GM19328 (cell line): Measurements from ENCODE around the gene GPR34.
A peak's percentile ranks its signal among the peaks of the same experiment; 100 is the strongest.
"Not testable (repeated sequence)": the region's sequence is repeated elsewhere in the genome, so short reads cannot be mapped to it uniquely, and the experiment has no call there.

Source experiments
- ATAC-seq: cut with Tn5 transposase; IDR thresholded peaks from one replicate; pipeline ENCODE4 v1.9.1; 2021; ENCODE audit warnings: mild to moderate bottlenecking, moderate library complexity; ENCODE audit not compliant: unreplicated experiment

GPR34 gene

GRCh38 chrX:41692162-41692749 lies 3.5 kb downstream of the GPR34 start:
- ATAC-seq = no peak

- no peak for ATAC-seq
Measured at GRCh38 chrX:41693024-41693423, 4.3 kb downstream of the GPR34 start.

DNA sequence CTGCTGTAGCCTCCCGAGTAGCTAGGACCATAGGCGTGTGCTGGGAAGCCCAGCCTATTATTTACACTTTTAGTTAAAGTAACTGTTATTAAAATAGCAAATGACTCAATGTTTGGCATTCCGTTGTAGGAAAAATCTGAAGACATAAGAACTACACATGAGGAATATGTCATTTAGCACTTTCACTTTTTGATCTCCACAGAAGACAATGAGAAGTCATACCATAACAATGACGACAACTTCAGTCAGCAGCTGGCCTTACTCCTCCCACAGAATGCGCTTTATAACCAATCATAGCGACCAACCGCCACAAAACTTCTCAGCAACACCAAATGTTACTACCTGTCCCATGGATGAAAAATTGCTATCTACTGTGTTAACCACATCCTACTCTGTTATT lies 6.7 kb downstream of the GPR34 start:
- no peak for ATAC-seq

GRCh38 chrX:41703574-41704029 lies 14.8 kb downstream of the GPR34 start:
- no peak for ATAC-seq

GRCh38 chrX:41705042-41705441 lies 16.3 kb downstream of the GPR34 start:
- ATAC-seq = no peak

DNA sequence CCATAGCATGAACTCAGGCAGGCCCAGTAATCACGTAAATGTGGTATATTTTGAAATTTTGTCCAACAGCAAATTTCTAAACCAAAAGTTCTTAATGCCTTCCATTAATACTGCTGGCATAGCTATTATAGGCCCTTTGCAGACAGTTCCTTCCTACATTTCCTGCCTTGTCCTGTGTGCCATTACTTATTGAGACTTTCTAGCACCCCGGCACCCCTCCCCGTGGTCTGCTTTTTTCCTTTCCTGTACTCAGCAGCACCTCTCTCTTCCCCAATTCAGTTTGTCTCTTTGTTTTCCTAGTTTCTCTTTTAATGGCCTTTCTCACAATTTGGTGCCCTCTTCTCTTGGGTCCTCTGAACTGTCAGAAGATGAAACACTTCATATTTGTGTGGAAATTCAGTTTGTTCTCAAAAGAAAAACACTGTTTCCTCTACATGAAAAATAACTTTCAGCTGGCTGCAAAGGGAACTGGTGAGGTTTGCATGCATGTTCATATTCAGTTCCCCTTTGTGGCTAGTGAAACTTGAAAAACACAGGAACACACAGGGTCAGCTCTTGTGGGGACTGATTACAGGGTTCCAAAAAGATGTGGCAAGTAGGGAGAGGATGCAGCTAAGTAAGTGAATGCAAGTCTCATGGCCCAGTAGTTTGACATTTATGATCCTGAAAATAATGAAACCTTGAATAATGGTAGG lies 17.1 kb downstream of the GPR34 start:
- ATAC-seq = peak; percentile 87

DNA sequence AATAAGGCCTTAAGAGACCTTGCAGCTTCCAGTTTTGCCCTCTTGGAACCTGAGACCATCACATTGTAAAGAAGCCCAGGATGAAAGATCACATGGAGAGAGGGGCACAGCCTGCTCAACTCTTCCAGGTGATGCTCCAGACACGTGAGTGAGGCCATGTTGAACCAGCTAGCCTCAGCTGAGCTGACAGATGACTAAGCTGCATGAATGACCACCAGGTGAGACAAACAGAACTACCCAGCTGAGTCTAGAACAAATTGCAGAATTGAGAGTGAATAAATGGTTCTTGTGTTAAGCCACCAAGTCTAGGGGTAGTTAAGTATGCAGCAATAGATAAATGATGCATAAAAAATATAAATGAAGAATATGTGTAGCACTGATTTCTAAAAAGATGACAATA lies 18.4 kb downstream of the GPR34 start:
- no peak for ATAC-seq

GRCh38 chrX:41708486-41708885 lies 19.7 kb downstream of the GPR34 start:
- no peak for ATAC-seq

GRCh38 chrX:41711021-41711667 lies 22.4 kb downstream of the GPR34 start:
- ATAC-seq = no peak

DNA sequence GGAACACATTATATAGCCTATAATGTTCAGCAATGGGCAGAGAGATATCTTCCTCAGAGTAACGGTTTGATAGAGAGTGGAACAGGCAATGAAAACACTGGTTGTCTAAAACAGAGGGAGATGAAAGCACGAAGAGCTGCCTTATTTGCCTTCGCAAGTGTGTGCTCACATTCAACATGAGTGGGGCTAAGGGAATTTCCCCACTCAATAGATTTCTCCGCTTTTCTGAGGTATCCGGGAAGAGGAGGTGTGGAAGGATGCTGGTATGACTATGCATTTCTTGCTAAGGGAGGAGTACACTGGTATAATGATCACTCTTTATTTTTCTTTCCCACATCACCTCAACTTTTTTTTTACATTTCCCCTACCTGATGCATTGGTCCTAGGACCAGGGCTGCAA lies 27.4 kb downstream of the GPR34 start:
- ATAC-seq = no peak

DNA sequence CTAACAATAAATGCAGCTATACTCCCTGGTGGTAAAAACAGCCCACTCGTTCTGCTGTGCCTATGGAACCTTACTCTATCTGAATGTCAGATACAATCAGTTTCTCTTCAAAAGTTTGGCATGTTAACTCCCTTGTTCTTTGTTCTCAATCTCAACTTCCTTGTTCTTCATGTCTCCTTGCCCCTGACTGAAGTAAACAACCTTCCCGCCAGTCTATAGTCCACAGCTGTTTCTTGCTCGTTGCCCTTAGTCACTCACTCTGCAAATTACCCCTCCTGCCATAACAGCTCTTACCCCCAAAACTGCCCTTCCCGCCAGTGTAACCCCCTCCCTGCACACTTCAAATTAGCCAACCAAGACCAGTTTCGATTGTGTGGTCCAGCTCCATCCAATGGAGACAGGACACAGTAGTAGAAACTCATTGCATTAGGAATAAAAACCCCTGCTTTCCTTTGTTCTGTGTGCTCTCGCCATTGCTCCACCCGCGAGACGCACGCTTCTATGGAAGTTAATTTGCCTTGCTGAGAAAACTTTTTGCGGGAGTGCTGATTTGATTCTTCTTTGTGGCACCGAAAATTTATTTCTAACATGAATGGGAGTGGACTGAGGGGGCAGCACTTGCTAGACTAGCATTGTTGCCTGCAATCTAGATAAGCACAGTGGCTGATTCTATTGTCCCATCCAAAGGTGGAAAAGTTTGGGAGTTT lies 28.1 kb downstream of the GPR34 start:
- no peak for ATAC-seq

GRCh38 chrX:41718481-41719235 lies 29.9 kb downstream of the GPR34 start:
- ATAC-seq = no peak

GRCh38 chrX:41719610-41720009 lies 30.8 kb downstream of the GPR34 start:
- ATAC-seq = not testable (repeated sequence)

- ATAC-seq = peak; percentile 79
Measured at GRCh38 chrX:41720125-41720779, 31.5 kb downstream of the GPR34 start.

DNA sequence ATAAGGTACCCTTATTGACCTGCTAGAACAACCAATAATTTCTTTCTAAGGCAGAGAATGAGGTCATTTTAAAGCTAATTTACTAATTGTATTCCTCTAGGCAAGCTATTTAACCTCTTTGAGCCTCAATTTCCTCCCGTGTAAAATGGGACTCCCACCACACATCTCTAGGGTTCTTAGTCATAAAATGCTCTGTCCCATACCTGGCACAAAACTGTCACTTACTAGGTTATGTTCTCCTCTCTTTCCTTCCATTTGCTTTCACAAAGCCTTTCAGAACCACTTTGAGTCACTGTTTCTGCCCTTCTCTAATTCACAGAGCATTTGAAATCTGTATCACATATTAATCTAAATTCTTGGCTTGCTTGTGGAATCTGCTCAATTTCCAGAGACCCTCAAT lies 32.8 kb downstream of the GPR34 start:
- no peak for ATAC-seq

GRCh38 chrX:41722214-41722613 lies 33.4 kb downstream of the GPR34 start:
- ATAC-seq = no peak

DNA sequence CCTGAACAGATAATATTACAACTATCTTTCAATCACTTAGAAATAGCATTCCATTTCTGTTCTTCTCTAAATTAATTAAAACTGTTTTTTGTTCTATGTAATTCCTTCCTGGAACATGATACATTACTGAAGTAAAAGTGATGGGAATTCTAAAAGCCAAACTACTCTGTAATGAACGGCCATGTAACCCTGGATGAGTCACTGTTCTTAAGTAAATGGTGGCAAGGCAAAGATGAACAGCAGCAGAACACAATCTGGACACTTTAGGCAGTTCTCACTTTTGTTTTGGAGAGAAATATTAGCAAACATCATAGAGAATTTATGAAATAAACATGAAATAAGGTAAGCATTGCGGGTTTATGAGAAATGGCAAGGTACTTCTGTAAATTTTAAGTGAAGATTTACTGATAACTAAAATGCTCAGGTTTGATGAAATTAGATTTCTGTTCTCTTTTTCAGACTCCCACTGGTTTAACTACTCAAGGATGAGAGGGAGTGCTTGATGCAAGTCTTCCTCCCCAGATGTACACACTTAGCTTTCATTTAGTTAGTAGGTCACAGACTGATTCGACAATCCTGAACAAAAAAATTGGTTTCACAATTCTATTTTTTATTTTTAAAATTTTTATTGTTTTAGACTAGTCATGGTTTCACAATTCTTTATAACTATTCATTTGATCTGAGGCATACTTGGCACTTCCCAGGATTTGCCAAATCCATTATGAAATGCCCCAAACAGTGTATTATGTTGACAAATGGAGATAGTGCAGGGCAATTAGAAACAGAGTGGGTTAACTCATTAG lies 34.2 kb downstream of the GPR34 start:
- ATAC-seq = no peak

DNA sequence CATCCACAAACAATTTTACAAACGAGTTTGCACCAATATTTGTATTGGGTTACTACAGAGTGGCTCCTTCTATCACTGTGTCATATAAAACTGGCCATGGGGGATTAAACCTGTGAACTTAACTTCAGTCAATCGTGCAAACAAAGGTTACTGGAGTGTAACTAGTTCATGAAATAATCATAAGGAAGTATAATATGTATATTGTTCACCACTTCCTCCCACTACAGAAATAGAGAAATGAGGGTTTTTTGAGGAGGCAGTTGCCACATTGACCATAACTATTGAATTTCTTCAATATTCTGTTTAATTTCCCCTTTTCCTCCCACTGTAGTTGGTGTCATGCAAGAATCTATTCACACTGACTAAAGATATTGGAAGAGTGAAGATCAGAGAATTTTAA lies 35.1 kb downstream of the GPR34 start, which contains the start of gene GPR82:
Gene GPR82 (plus strand): TSS at position 356 of the 400 bp plus-strand sequence. CDS start 2,846 bp downstream, outside the sequence.
- ATAC-seq = no peak

DNA sequence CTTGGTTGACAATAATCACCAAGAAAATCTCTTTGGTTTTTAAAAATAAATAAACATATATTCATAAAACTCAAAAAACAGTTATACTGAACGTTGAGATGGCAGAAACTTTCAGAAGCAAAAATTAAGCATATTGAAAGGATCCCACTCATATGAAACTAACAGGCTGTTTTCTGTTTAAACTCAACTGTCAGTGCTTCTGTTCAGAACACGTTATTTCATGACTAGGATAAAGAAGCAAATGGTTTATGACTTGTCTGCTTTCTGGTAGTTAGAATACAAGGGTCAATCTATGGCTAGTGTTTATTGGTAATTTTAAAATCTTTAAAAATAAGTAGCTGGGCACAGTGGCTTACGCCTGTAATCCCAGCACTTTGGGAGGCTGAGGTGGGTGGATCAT lies 39.4 kb downstream of the GPR34 start:
- ATAC-seq = no peak
